Sigmoid colon (tissue), 7 donors: Measurements from ENCODE around the gene APC. TPM values are rescaled to one million over a fixed set of nuclear protein-coding genes. Genes with fewer than 3 reads are reported as not detected.

Source experiments
- DNase-seq: peaks from one replicate; pipeline ENCODE4 v3.0.0-alpha.2; 2019
- H3K27ac ChIP-seq, 4 donors: fragments of 200-600 bp; sonication (generic); one replicate each; pipeline ENCODE4 v1.5.1; 2016 to 2019; ENCODE audit warnings: mild to moderate bottlenecking in 1 of 4
- H3K27me3 ChIP-seq, 3 donors: fragments of 200-600 bp; sonication (generic); one replicate each; pipeline ENCODE4 v1.5.1; 2019; ENCODE audit warnings: mild to moderate bottlenecking in 1 of 3
- H3K36me3 ChIP-seq, 4 donors: fragments of 200-600 bp; sonication (generic); one replicate each; pipeline ENCODE4 v1.5.1; 2016 to 2019
- H3K4me1 ChIP-seq, 4 donors: fragments of 200-600 bp; sonication (generic); one replicate each; pipeline ENCODE4 v1.5.1; 2017 to 2019
- H3K4me3 ChIP-seq, 4 donors: fragments of 200-600 bp; sonication (generic); one replicate each; pipeline ENCODE4 v1.5.1; 2017 to 2019; ENCODE audit warnings: mild to moderate bottlenecking in 2 of 4, moderate library complexity in 1 of 4
- H3K9me3 ChIP-seq, 4 donors: fragments of 200-600 bp in 3 of 4; sonication (generic) in 3 of 4; one replicate each; pipeline versions ENCODE4 v1.5.1 to v1.6.1; 2013 to 2019
- CTCF ChIP-seq, 4 experiments: fragments of 450-650 bp in 3 of 4; fragments of 200-600 bp in 1 of 4; IDR thresholded peaks; one replicate each; pipeline ENCODE4 v1.5.1; 2016 to 2019; ENCODE audit warnings: antibody characterized with exemption in 4 of 4, mild to moderate bottlenecking in 3 of 4, moderate library complexity in 2 of 4
- EP300 ChIP-seq, 4 donors: sonication (generic); formaldehyde crosslinking; IDR thresholded peaks; one replicate each; pipeline ENCODE4 v1.6.1; 2017; ENCODE audit warnings: antibody characterized with exemption in 4 of 4
- POLR2A ChIP-seq, 2 donors: fragments of 450-650 bp; IDR thresholded peaks; one replicate each; pipeline ENCODE4 v1.6.1; 2016; ENCODE audit warnings: antibody characterized with exemption in 2 of 2, mild to moderate bottlenecking in 2 of 2, moderate library complexity in 2 of 2
- POLR2AphosphoS5 ChIP-seq, 4 donors: sonication (generic); formaldehyde crosslinking; IDR thresholded peaks; one replicate each; pipeline ENCODE4 v1.6.1; 2017; ENCODE audit warnings: antibody characterized with exemption in 4 of 4
- WGBS, 2 donors: extraction: QIAGEN DNeasy Blood & Tissue Kit; methylation state at CpG; one replicate each; pipeline ENCODE4 v1.1.7; 2013; 5-methylcytosine and 5-hydroxymethylcytosine counted together
- intact Hi-C: fragments of 100-400 bp; cut with DNase I; formaldehyde crosslinking; loops from one replicate; pipeline ENCODE4 v1.15.1; 2023
- polyA plus RNA-seq, 3 donors: library from polyadenylated mRNA; stranded (reverse); fragments of 200-250 nt; gene quantifications; one replicate each; pipeline ENCODE4 v1.2.3, GENCODE V29; 2013
- total RNA-seq, 4 donors: library from RNA; depleted of rRNA; stranded (reverse); fragments of >200 nt; gene quantifications; one replicate each; pipeline ENCODE4 v1.1.0, GENCODE V29; 2016
- donor health status: healthy with polysubstance abuse.
- donor health status: Bipolar disorder and iron deficiency.
- donor health status: healthy.

APC gene
- total and polyA plus RNA-seq, 7 donors: 2.4 to 81.4 (median 46.1) TPM

- Histone ChIP-seq H3K4me1 (peaks cover 0 to 7% (median 0%) of the 10 kb centered on the region in 4 donors), H3K27ac (no peak overlapping the region), H3K36me3 (no peaks in the 10 kb centered on the region), H3K4me3 (no peak overlapping the region), H3K9me3 (no peaks in the 10 kb centered on the region), H3K27me3 (no peaks in the 10 kb centered on the region)
- TF ChIP-seq CTCF (IDR thresholded peaks at IDR 0.05) (no peak), EP300 (IDR thresholded peaks at IDR 0.05) (no peak), POLR2AphosphoS5 (IDR thresholded peaks at IDR 0.05) (no peak), POLR2A (IDR thresholded peaks at IDR 0.05) (no peak)
- intact Hi-C loops: no loop called here
- WGBS, 2 donors: 61 to 65% methylated on average over 3 of the region's 3 CpGs
- no peak for DNase-seq
These were observed 45.9 kb upstream of the APC start for GRCh38 chr5:112691758-112692157.

- no peak for DNase-seq
- Histone ChIP-seq H3K27me3 (no peaks in the 10 kb centered on the region), H3K4me3 (no peak overlapping the region), H3K9me3 (no peaks in the 10 kb centered on the region), H3K36me3 (no peaks in the 10 kb centered on the region), H3K4me1 (peaks cover 0 to 7% (median 0%) of the 10 kb centered on the region in 4 donors), H3K27ac (no peak overlapping the region)
- intact Hi-C loops: no loop called here
- 64 to 92% methylated on average over 1 of the region's 1 CpG for WGBS, 2 donors
- TF ChIP-seq CTCF (IDR thresholded peaks at IDR 0.05): no peak
- TF ChIP-seq POLR2AphosphoS5 (IDR thresholded peaks at IDR 0.05): no peak
These were observed 45.2 kb upstream of the APC start for GRCh38 chr5:112692472-112692871.

- TF ChIP-seq CTCF (IDR thresholded peaks at IDR 0.05): no peak
- TF ChIP-seq EP300 (IDR thresholded peaks at IDR 0.05): no peak
- no peak for TF ChIP-seq POLR2AphosphoS5 (IDR thresholded peaks at IDR 0.05)
- no peak for TF ChIP-seq POLR2A (IDR thresholded peaks at IDR 0.05)
- no peak overlapping the region for H3K27ac ChIP-seq
- DNase-seq: no peak
- H3K27me3 ChIP-seq: no peaks in the 10 kb centered on the region
- no peaks in the 10 kb centered on the region for H3K36me3 ChIP-seq
- 92 to 93% methylated on average over 3 of the region's 3 CpGs for WGBS, 2 donors
- no peaks in the 10 kb centered on the region for H3K9me3 ChIP-seq
- peaks cover 0 to 7% (median 0%) of the 10 kb centered on the region in 4 donors for H3K4me1 ChIP-seq
- intact Hi-C loops: no loop called here
- no peak overlapping the region for H3K4me3 ChIP-seq
These were observed 44.4 kb upstream of the APC start for GRCh38 chr5:112693301-112693700.

- Histone ChIP-seq H3K27ac (no peak overlapping the region), H3K4me1 (peaks cover 0 to under 1% (median 0%) of the 10 kb centered on the region in 4 donors), H3K4me3 (no peak overlapping the region), H3K9me3 (no peaks in the 10 kb centered on the region), H3K36me3 (no peaks in the 10 kb centered on the region), H3K27me3 (no peaks in the 10 kb centered on the region)
- WGBS, 2 donors: 51 to 56% methylated on average over 3 of the region's 3 CpGs
- DNase-seq: no peak
- intact Hi-C loops: no loop called here
- no peak for TF ChIP-seq CTCF (IDR thresholded peaks at IDR 0.05)
- TF ChIP-seq EP300 (IDR thresholded peaks at IDR 0.05): no peak
- TF ChIP-seq POLR2AphosphoS5 (IDR thresholded peaks at IDR 0.05): no peak
- TF ChIP-seq POLR2A (IDR thresholded peaks at IDR 0.05): no peak
These were observed 42.6 kb upstream of the APC start for GRCh38 chr5:112694853-112695709.
